ENCODE data around the gene PMFBP1.
"Not testable (repeated sequence)": the region's sequence is repeated elsewhere in the genome, so short reads cannot be mapped to it uniquely, and the experiment has no call there.

Gene PMFBP1

DNA sequence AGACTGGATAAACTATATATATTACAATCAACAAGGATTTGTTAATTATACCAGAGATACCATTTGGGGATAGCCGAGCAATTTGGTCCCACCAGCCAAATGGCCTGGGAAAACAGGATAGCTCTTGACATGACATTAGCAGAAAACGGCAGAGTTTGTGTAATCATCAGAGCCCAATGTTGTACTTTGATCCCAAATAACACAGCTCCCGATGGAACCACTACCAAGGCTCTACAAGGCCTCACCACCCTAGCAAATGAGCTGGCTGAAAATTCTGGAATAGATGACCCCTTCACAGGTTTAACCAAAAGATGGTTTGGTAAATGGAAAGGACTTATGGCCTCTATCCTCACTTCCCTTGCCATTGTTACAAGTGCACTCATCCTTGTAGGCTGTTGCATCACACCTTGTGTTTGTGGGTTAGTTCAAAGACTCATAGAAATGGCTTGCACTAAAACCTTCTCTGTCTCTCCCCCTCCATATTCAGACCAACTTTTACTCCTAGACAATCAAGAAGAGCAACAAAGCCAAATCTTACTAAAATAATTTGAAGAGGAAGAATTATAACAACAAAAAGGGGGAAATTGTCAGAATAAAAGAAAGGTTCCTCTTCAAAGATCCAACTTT is 88.1 kb downstream of the PMFBP1 start:
- Histone ChIP-seq H3K36me3 (ENCODE audit: insufficient read depth, low read length) (peaks cover 48% of the 10 kb centered on the region), H3K27me3 (ENCODE audit: insufficient read depth, low read length) (no peaks in the 10 kb centered on the region), H2AFZ (ENCODE audit: low read length) (no peak overlapping the region), H3K4me1 (ENCODE audit: insufficient read depth, low read length, severe bottlenecking) (no peaks in the 10 kb centered on the region), H3K9ac (ENCODE audit: low read length) (no peak overlapping the region), H3K9me2 (ENCODE audit: low read depth, low read length) (no peaks in the 10 kb centered on the region), H3K9me3 (ENCODE audit: low read length) (0 out of 2 replicates have a peak, but pooled peaks cover 8% of the 10 kb centered on the region), H3K4me3 (ENCODE audit: low read depth, low read length, poor library complexity, severe bottlenecking) (no peak overlapping the region), H3K27ac (ENCODE audit: low read depth, low read length, poor library complexity, severe bottlenecking) (no peak overlapping the region), H3K79me2 (ENCODE audit: insufficient read depth, low read length) (no peaks in the 10 kb centered on the region), H4K20me1 (ENCODE audit: insufficient read depth, low read length) (no peaks in the 10 kb centered on the region), H3K4me2 (ENCODE audit: low read length) (no peak overlapping the region), H3F3A (ENCODE audit: insufficient read depth, low read length) (no peaks in the 10 kb centered on the region)
- no peak for TF ChIP-seq EZH2 (IDR thresholded peaks at IDR 0.05; ENCODE audit: borderline replicate concordance, low read length)
- TF ChIP-seq, protein P1, sequence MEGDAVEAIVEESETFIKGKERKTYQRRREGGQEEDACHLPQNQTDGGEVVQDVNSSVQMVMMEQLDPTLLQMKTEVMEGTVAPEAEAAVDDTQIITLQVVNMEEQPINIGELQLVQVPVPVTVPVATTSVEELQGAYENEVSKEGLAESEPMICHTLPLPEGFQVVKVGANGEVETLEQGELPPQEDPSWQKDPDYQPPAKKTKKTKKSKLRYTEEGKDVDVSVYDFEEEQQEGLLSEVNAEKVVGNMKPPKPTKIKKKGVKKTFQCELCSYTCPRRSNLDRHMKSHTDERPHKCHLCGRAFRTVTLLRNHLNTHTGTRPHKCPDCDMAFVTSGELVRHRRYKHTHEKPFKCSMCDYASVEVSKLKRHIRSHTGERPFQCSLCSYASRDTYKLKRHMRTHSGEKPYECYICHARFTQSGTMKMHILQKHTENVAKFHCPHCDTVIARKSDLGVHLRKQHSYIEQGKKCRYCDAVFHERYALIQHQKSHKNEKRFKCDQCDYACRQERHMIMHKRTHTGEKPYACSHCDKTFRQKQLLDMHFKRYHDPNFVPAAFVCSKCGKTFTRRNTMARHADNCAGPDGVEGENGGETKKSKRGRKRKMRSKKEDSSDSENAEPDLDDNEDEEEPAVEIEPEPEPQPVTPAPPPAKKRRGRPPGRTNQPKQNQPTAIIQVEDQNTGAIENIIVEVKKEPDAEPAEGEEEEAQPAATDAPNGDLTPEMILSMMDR (IDR thresholded peaks at IDR 0.05; ENCODE audit: low read length) = no peak

DNA sequence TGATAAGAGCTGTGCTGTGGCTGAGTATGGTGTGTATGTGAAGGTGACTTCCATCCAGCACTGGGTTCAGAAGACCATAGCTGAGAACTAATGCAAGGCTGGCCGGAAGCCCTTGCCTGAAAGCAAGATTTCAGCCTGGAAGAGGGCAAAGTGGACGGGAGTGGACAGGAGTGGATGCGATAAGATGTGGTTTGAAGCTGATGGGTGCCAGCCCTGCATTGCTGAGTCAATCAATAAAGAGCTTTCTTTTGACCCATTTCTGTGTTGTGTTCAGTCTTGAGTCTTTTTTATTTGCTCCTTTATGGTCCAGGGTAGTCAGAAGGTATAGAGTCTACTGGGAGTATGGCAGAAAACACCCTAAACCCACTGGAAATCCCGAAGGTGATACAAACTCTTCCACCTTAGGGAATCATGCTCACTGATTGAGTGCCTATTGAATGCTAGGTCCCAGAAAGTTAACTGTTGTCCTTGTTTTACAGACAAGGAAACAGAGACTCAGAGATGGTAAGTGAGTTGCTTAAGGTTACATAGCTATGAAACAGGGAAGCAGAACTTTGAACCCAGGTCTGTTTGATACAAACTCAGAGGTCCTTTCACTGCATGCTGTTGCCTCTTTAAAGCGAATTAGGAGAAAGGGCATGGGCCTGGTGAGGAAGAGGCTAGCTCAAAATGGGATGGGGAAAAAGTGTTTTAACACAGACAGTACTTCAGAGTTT is 94.8 kb downstream of the PMFBP1 start:
- not testable (repeated sequence) for H3K9me3 ChIP-seq (ENCODE audit: low read length); H3K9me2 ChIP-seq (ENCODE audit: low read depth, low read length); H3F3A ChIP-seq (ENCODE audit: insufficient read depth, low read length); H3K4me2 ChIP-seq (ENCODE audit: low read length); H3K27ac ChIP-seq (ENCODE audit: low read depth, low read length, poor library complexity, severe bottlenecking); H3K36me3 ChIP-seq (ENCODE audit: insufficient read depth, low read length); H3K9ac ChIP-seq (ENCODE audit: low read length); H3K27me3 ChIP-seq (ENCODE audit: insufficient read depth, low read length); H4K20me1 ChIP-seq (ENCODE audit: insufficient read depth, low read length); H3K4me1 ChIP-seq (ENCODE audit: insufficient read depth, low read length, severe bottlenecking); H3K4me3 ChIP-seq (ENCODE audit: low read depth, low read length, poor library complexity, severe bottlenecking); H2AFZ ChIP-seq (ENCODE audit: low read length); H3K79me2 ChIP-seq (ENCODE audit: insufficient read depth, low read length)

DNA sequence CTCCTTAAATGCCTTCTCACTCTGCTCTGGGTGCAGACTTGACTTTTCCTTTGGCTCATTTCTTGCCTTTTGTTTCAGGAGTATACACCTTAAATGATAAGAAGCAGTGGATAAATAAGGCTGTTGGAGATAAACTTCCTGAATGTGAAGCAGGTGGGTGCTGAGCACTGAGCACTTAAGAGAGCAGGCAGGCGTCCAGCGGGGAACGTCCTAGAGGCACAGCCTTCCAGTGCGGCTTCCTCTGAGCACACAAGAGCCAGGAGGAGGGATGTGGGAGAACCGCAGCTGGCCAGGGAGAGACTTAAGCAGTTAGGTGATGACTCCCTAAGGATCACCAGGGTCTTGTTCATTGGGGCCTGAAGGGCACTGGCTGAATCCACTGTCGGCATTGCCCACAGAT is 96.9 kb downstream of the PMFBP1 start:
- not testable (repeated sequence) for H3K4me2 ChIP-seq (ENCODE audit: low read length); H4K20me1 ChIP-seq (ENCODE audit: insufficient read depth, low read length); H2AFZ ChIP-seq (ENCODE audit: low read length); H3K9me3 ChIP-seq (ENCODE audit: low read length); H3K27me3 ChIP-seq (ENCODE audit: insufficient read depth, low read length); H3K4me3 ChIP-seq (ENCODE audit: low read depth, low read length, poor library complexity, severe bottlenecking); H3K4me1 ChIP-seq (ENCODE audit: insufficient read depth, low read length, severe bottlenecking); H3K27ac ChIP-seq (ENCODE audit: low read depth, low read length, poor library complexity, severe bottlenecking); H3K79me2 ChIP-seq (ENCODE audit: insufficient read depth, low read length); H3K36me3 ChIP-seq (ENCODE audit: insufficient read depth, low read length); H3K9me2 ChIP-seq (ENCODE audit: low read depth, low read length); H3K9ac ChIP-seq (ENCODE audit: low read length); H3F3A ChIP-seq (ENCODE audit: insufficient read depth, low read length)

DNA sequence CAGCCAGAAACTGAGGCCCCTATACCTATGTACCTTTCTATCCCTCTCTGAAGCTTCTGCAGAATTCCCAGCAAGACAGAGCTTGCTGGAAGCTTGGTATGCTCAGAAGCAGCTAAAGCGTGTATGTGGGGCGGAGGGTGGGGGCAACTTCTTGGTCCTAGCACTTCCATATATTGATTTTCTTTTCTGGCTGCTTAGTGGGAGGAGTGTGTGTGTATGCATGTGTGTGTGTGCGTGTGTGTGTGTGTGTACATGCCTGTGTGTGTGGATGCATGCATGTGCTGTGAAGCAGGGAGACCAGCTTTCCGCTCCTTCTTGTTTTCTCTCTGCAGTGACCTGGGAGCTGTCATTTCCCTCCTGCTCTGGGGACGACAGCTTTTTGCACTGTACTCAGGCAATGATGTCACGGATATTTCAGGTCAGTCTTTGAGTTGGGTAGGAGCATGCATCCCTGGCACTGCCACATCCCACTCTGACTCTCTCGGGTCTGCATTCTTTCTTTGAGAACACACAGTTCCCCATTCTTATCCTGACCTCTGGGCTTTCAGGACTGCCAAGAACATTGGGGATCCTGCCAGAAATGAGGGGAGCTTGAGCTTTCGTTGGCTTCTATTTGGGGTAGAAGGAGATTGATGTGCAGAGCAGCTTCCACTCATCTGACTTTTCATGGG is 98.3 kb downstream of the PMFBP1 start:
- Histone ChIP-seq H3K36me3 (ENCODE audit: insufficient read depth, low read length) (no peaks in the 10 kb centered on the region), H3K27me3 (ENCODE audit: insufficient read depth, low read length) (no peaks in the 10 kb centered on the region), H2AFZ (ENCODE audit: low read length) (no peak overlapping the region), H3K9ac (ENCODE audit: low read length) (no peak overlapping the region), H4K20me1 (ENCODE audit: insufficient read depth, low read length) (no peaks in the 10 kb centered on the region), H3K9me3 (ENCODE audit: low read length) (no peaks in the 10 kb centered on the region), H3K4me2 (ENCODE audit: low read length) (no peak overlapping the region), H3K79me2 (ENCODE audit: insufficient read depth, low read length) (no peaks in the 10 kb centered on the region), H3K4me3 (ENCODE audit: low read depth, low read length, poor library complexity, severe bottlenecking) (no peak overlapping the region), H3K9me2 (ENCODE audit: low read depth, low read length) (no peaks in the 10 kb centered on the region), H3K27ac (ENCODE audit: low read depth, low read length, poor library complexity, severe bottlenecking) (no peak overlapping the region), H3F3A (ENCODE audit: insufficient read depth, low read length) (no peaks in the 10 kb centered on the region), H3K4me1 (ENCODE audit: insufficient read depth, low read length, severe bottlenecking) (no peaks in the 10 kb centered on the region)
- no peak for TF ChIP-seq EZH2 (IDR thresholded peaks at IDR 0.05; ENCODE audit: borderline replicate concordance, low read length)
- TF ChIP-seq, protein P1 (IDR thresholded peaks at IDR 0.05; ENCODE audit: low read length) = no peak
